NOMO-1 treated with dmso at 0.1 percent for 144 hours (cell line): ENCODE measurements around the gene CC2D1A.
A peak's percentile ranks its signal among the peaks of the same experiment; 100 is the strongest.

Experiments
- DNase-seq: peaks from one replicate; lab custom pipeline; 2025; ENCODE audit not compliant: unreplicated experiment; lab: John Stamatoyannopoulos, UW

CC2D1A gene

DNA sequence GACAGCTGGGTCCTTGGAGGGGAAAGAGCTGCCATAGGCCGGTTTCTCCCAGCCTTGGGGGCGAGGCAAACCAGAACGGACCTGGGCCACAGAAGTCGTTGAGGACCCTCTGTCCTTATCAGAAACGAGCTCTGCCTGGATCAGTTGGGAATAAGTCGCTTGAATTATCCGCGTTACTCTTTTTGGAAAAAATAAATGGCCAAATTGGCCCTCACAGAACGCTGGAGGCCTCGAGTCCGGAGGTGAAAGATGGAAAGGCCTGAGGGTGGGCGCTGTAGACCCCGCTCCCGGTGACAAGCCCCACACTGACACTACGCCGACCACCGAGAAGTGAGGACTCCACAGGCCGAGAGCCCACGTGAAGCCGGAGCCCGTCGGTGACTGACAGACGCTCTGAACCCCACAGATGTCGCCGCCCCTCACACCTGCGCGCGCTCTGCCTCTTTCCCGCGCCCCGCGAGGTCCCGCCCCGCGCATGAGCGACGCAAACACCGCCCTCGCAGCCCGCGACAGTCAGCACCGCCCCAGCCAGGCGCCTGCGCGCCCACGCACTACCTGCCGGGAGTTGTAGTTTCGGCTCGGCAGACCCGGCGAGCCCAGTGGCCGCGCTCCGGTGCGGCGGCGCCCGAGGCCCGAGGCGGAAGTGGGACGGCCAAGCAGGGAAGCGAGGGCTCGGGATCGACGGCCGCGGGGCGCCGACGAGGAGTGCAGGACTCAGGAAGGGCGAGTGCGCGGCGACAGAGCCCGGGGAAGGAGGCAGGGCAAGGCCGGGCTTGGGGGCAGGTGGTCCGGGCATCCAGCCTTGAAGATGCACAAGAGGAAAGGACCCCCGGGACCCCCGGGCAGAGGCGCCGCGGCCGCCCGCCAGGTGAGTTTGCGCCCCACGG, at the start of gene CC2D1A, which contains the start of gene BRME1:
CC2D1A (plus strand) TSS at position 568 of the 887 bp plus-strand sequence; CDS start at position 809, 241 bp downstream.
BRME1 (minus strand) TSS at position 484 of the 887 bp plus-strand sequence. CDS start 1,225 bp downstream, outside the sequence.
- peak; percentile 87 for DNase-seq

DNA sequence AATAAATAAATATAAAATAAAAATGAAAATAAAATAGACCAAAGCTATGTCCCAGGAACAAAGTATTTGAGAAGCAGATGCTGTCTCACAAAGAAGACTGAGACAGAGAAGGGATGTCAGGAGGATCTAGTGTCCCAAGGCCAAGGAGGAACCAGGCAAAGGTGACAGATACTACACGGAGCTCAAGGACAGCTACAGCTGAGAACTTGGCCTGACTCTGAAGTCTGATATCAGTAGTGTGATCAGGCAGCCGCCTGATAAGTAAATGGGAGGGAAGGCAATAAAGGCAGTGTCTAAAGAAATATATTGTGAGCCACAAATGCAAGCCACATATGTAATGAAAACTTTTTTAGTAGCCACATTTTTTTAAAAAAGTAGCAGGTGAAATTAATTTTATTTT, 49.5 kb upstream of the CC2D1A start:
- no peak for DNase-seq

GRCh38 chr19:13859361-13859880, 46.6 kb upstream of the CC2D1A start:
- no peak for DNase-seq

DNA sequence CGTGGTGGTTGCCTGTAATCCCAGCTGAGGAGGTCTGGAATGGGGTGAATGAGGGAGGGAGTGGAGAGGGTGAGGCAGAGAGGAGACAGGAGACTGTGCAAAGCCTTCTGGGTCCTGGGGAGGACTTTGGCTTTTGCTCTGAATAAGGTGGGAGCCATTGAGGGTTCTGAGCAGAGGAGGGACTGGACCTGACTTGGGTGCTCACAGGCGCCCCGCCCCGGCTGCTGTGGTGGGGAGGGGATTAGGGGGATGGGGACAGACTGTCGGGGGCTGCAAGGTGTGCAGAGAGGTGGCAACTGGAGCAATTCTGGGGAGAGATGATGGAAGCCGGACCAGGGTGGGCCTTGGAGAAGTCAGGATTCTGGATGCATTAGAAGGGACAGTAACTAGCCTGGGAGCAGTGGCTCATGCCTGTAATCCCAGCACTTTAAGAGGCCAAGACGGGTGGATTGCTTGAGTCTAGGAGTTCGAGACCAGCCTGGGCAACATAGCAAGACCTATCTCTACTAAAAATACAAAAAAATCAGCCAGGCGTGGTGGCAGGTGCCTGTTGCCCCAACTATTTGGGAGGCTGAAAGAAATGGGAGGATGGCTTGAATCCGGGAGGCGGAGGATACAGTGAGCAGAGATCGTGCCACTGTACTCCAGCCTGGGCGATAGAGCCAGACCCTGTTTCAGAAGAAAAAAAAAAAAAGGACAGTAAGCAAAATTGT, 45.2 kb upstream of the CC2D1A start:
- no peak for DNase-seq

GRCh38 chr19:13861392-13861713, 44.6 kb upstream of the CC2D1A start:
- no peak for DNase-seq

- peak; percentile 68 for DNase-seq
Observed at GRCh38 chr19:13861714-13862531, 44.1 kb upstream of the CC2D1A start.

DNA sequence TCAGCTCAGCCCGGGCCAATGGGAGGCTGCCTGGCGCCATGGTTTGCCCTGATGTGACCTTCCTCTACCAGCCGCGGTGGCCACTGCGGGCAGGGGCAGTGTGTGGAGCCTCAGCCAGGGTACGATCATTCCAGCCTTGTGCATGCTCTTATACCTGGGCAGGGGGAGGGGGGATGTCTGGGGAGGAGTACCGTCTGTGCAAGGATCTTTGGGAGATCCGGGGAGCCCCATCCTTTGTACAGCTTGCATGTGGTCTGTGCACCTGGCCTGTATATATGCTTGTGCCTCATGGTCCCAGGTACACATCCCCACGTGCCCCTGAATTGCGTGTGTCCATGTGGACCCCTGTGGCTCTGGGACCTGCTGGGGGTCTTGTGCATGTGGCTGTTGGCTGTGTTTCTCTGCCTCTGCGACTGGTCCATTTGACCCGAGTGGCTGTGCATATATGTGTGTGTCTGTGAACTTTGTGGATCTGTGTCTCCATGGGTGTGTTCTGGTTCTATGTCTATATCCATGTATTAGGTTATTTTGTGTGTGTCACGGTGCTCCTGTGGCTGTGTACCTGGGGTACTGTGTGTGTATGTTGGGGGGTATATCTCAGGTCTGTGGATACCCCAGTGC, 41.8 kb upstream of the CC2D1A start:
- DNase-seq, result no peak

GRCh38 chr19:13864667-13865570, 41.1 kb upstream of the CC2D1A start:
- no peak for DNase-seq

- no peak for DNase-seq
Observed at GRCh38 chr19:13865571-13866462, 40.2 kb upstream of the CC2D1A start.

GRCh38 chr19:13866463-13867046, 39.4 kb upstream of the CC2D1A start:
- DNase-seq, result no peak

- no peak for DNase-seq
Observed at GRCh38 chr19:13868663-13869062, 37.3 kb upstream of the CC2D1A start.

DNA sequence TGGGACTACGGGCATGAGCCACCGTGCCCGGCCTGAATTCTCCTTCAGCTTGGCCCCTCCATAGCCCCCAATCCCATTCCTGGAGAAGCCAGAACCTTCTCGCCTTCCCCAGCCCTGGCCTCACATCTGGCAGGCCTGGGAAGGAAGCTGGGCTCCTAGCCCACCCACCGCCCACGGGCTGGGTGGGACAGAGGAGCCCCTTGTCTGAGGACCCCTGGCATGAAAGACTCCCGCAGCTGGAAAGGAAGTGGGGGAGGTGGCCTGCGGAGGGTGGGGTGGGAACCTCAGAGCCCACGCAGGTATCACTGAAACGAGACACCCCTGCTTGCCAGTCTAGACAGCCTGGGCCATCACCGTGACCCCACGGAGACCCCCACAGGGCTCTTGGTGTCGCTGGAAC, 36.7 kb upstream of the CC2D1A start:
- no peak for DNase-seq

DNA sequence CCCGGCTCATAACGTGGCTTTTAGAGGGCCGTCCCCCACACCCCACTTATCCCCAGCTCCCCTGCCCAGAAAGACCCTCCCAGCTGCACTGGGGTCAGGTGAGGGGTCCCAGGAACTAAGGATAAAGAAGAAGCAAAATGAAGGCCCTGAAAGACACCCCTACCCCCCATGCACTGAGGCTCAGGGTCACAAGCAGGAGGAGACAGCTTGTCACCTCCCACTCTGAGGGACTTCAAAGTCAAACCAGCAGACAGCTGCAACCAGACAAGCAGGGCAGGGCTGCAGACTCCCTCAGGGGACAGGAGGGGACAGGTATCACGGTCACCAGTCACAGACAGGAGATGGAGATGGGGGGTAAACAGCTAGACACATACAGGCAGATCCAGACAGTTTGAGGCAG, 35.1 kb upstream of the CC2D1A start:
- DNase-seq, result no peak

DNA sequence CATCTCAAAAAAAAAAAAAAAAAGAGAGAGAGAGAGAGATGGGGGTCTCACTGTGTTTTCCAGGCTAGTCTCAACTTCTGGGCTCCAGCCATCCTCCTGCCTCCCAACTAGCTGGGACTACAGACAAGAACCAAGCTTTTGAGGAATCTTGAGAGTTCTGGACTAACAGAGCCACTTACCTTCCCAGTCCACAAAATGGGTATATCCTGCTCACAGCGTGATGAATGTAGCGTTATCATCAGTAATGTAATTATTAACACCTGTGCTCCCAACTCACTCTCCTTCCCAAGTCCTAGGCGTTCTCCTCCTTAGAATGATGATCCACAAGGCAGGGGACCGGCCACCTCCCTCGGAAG, 33.7 kb upstream of the CC2D1A start:
- DNase-seq, result no peak

DNA sequence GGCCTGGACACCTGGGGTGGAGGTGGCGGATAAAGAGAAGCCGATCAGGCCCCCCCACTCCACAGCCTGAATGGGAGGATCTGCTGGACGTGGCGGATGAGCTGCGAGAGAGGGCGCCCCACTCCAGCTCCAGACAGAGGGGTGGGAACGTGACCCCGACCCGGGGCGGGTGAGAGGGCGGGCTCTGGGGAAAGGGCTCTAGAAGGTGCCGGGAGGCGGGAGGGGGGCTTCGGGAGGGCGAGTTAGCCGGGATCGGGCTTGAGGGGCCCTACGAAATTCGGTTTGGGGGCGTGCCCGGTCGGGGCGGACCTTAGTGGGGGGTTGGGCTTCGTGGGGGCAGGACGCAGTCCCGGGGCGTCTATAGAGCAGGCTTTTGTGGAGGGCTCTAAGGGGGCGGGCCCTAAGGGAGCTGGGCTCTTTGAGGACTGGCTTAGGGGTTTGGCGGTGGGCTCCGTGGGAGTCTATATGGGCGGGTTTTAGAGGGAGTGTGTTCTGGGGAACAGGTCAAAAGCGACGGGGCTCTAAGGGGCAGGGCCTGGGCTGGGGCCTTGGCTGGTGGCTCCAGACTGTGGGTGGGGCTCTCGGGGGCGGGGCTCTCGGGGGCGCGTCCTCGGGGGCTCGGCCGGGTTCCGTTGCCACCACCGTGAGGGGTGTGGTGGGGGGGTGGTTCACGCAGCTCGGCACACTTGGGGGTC, 33.2 kb upstream of the CC2D1A start:
- DNase-seq, result peak; percentile 37

DNA sequence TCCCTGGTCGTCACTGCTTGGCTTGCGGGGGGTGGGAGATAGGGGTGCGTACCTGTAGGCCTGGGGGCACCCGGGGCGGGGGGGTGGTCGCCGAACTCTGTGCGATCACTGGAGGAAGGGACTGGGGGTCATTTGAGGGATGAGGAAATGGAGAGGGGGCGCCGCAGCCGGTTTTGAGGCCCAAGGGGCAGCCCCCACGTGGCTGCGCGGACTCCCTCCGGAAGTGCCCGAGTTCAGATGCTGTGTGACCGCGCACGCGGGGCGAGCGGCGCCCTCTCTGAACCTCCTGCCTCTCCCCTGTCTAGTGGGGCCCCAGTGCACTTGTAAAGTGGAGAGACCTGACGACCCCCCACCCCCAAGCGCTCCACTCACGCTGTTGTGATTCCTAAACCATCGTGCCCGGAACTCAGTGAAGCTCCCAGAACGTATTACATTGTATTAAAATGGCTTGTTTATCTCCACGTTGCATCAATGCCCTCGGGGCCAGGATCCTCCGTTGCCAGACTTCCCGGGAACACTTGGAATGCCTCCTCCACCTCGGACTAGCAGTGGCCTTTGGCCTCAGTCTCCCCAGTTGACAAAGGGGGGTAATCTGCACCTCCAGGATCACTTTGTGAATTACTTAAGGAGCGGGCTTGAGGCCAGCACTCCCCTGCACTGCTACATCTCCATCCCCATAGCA, 32.0 kb upstream of the CC2D1A start:
- DNase-seq, result no peak

- DNase-seq, result no peak
Observed at GRCh38 chr19:13875824-13876223, 30.2 kb upstream of the CC2D1A start.
